Neutrophil (primary cell): ENCODE data around the gene ITPKB.
"Not testable (repeated sequence)": the region's sequence is repeated elsewhere in the genome, so short reads cannot be mapped to it uniquely, and the experiment has no call there.

ENCODE experiments used
- H3K27ac ChIP-seq: fragments of 200-600 bp; sonication (generic); 2 replicates; pipeline ENCODE4 v1.5.1; 2016; ENCODE audit warnings: mild to moderate bottlenecking, moderate library complexity
- H3K27me3 ChIP-seq: fragments of 200-600 bp; sonication (generic); 2 replicates; pipeline ENCODE4 v1.6.0; 2016; ENCODE audit warnings: mild to moderate bottlenecking
- H3K36me3 ChIP-seq: fragments of 200-600 bp; sonication (generic); 2 replicates; pipeline ENCODE4 v1.5.1; 2017
- H3K4me1 ChIP-seq, 2 experiments: fragments of 200-600 bp in 1 of 2; sonication (generic) in 1 of 2; 1 replicate in 1 of 2; 2 replicates in 1 of 2; pipeline versions ENCODE4 v1.5.1 to v1.6.1; 2013 to 2016; ENCODE audit warnings: low read depth in 1 of 2, low read length in 1 of 2, mild to moderate bottlenecking in 1 of 2, moderate library complexity in 1 of 2; ENCODE audit not compliant: control insufficient read depth in 1 of 2, insufficient read depth in 1 of 2
- H3K4me3 ChIP-seq, 2 experiments: fragments of 200-600 bp in 1 of 2; sonication (generic) in 1 of 2; 1 replicate in 1 of 2; 2 replicates in 1 of 2; pipeline ENCODE4 v1.5.1; 2013 to 2016; ENCODE audit warnings: low read depth in 1 of 2, low read length in 1 of 2, mild to moderate bottlenecking in 1 of 2, moderate library complexity in 1 of 2
- H3K9me3 ChIP-seq: fragments of 200-600 bp; sonication (generic); 2 replicates; pipeline ENCODE4 v1.5.1; 2016
- TF ChIP-seq, protein P1 (sequence below): fragments of 200-600 bp; sonication (generic); IDR thresholded peaks from 2 replicates; pipeline ENCODE4 v1.5.1; 2016; ENCODE audit warnings: antibody characterized with exemption

Gene ITPKB

GRCh38 chr1:226603022-226603857 is 135.8 kb downstream of the ITPKB start:
- H3K36me3 ChIP-seq = no peaks in the 10 kb centered on the region
- no peaks in the 10 kb centered on the region for H3K4me1 ChIP-seq
- H3K27ac ChIP-seq = no peak overlapping the region
- H3K27me3 ChIP-seq = peaks cover 13% of the 10 kb centered on the region
- H3K4me3 ChIP-seq = no peak overlapping the region
- TF ChIP-seq, protein P1, sequence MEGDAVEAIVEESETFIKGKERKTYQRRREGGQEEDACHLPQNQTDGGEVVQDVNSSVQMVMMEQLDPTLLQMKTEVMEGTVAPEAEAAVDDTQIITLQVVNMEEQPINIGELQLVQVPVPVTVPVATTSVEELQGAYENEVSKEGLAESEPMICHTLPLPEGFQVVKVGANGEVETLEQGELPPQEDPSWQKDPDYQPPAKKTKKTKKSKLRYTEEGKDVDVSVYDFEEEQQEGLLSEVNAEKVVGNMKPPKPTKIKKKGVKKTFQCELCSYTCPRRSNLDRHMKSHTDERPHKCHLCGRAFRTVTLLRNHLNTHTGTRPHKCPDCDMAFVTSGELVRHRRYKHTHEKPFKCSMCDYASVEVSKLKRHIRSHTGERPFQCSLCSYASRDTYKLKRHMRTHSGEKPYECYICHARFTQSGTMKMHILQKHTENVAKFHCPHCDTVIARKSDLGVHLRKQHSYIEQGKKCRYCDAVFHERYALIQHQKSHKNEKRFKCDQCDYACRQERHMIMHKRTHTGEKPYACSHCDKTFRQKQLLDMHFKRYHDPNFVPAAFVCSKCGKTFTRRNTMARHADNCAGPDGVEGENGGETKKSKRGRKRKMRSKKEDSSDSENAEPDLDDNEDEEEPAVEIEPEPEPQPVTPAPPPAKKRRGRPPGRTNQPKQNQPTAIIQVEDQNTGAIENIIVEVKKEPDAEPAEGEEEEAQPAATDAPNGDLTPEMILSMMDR = no peak
- no peaks in the 10 kb centered on the region for H3K9me3 ChIP-seq

DNA sequence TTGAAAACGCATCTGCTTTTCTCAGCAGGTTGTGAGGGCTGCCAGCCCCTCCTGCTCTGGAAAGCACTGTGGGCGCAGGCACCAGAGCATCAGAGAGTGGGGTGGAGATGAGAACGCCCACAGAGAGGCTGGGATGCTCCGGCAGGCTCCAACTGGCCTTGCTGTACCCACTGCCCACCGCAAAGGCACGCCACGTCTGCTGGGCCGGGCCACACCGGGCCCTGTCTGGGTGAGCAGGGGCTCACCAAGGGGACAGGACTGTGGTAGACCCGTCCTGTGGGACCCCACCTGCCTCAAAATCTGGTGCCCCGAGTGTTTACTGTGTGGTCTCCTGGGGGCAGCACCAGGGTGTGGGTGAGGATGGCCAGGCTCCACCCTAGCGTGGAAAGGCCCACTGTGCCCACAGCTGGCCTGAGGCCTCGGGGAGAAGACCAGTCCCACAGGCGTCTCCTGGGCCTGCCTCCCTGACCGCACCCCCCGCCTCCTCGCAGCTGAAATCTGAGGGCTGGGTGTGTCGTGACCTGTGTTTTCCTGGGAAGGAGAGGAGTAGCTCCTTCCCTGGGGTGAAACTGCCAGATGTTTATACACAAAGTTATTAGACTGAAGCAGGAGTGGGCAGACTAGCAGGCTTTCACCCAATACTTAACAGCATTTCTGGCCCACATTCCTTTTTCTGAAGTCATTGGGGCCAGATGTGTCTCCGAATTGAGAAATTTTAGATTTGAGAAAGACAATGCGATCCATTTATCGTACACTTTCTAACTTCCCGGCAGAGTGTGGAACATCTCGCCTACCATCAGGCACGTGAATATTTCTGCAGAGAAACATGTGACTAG is 136.7 kb downstream of the ITPKB start:
- TF ChIP-seq, protein P1 = no peak
- no peaks in the 10 kb centered on the region for H3K9me3 ChIP-seq
- H3K27ac ChIP-seq = no peak overlapping the region
- H3K4me1 ChIP-seq = no peaks in the 10 kb centered on the region
- H3K36me3 ChIP-seq = no peaks in the 10 kb centered on the region
- no peak overlapping the region for H3K4me3 ChIP-seq
- peaks cover 15% of the 10 kb centered on the region for H3K27me3 ChIP-seq

DNA sequence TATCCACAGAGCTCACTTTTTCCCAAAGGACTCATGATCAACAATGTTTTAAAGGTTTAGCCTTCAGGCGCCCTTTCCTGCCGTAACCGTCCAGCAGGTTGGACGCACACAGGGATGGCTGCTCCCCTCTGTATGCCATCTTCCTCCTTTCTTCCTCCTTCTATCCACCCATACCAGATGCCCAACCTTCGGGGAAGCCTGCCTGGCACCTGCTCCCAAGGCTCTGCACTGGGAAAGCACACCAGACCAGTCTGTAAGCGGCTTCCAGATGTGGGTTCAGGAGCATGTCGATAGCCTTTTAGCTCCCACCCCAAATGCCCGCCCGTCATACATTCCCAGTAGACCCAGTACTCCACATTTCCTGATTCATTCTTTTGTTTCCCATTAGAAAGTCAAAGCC is 137.6 kb downstream of the ITPKB start:
- Histone ChIP-seq H3K36me3 (no peaks in the 10 kb centered on the region), H3K27me3 (peaks cover 15% of the 10 kb centered on the region), H3K4me1 (no peaks in the 10 kb centered on the region), H3K27ac (no peak overlapping the region), H3K4me3 (no peak overlapping the region), H3K9me3 (no peaks in the 10 kb centered on the region)
- TF ChIP-seq, protein P1 = no peak

DNA sequence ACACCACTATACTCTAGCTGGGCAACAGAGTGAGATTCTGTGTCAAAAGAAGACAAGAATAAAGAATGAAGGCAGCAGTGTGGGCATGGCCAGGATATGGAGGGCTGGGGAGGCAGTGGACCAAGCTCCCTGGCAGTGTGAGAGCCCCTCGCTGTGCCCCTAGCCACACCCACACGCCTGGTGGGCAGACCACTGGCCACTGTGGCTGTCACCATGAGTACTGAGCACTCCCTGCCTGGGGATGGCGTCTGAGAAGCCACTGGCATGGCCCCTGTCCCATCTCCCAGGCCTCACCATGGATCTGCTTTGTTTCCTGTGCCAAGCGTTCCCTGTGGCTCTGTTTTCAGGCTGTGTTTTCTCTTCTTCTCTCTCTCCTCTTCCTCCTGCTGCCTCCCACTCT is 138.8 kb downstream of the ITPKB start:
- Histone ChIP-seq H3K9me3 (no peaks in the 10 kb centered on the region), H3K4me1 (no peaks in the 10 kb centered on the region), H3K27me3 (peaks cover 15% of the 10 kb centered on the region), H3K36me3 (no peaks in the 10 kb centered on the region), H3K27ac (no peak overlapping the region), H3K4me3 (no peak overlapping the region)
- TF ChIP-seq, protein P1 = no peak

DNA sequence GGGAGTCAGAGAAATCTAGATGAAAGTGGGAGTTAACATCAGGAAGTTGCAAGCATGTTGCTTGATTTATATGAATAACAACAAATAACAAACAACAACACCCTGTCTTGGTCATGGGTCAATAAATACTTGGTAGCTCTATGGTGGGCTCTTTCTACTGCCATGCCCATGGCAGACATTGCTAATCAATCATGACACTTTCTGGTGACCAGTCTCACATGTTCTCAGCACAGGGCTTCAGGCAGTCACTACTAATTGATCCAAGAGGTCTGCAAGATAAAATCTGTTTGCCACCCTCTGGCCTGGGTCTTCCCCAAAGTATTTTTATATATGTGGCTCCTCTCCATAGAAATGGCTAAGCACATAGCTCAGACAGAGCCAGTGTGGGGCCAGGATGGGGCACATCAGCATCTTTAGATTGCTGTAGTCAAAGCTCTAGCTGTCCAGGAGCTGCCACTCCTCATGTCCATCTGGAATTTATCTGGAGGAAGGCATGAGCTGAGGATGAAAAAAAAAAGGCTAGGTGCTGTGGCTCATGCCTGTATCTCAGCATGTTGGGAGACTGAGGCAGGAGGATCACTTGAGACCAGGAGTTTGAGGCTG is 139.3 kb downstream of the ITPKB start:
- Histone ChIP-seq H3K27ac (no peak overlapping the region), H3K4me1 (no peaks in the 10 kb centered on the region), H3K9me3 (no peaks in the 10 kb centered on the region), H3K36me3 (no peaks in the 10 kb centered on the region), H3K4me3 (no peak overlapping the region), H3K27me3 (peaks cover 15% of the 10 kb centered on the region)
- TF ChIP-seq, protein P1 = no peak

DNA sequence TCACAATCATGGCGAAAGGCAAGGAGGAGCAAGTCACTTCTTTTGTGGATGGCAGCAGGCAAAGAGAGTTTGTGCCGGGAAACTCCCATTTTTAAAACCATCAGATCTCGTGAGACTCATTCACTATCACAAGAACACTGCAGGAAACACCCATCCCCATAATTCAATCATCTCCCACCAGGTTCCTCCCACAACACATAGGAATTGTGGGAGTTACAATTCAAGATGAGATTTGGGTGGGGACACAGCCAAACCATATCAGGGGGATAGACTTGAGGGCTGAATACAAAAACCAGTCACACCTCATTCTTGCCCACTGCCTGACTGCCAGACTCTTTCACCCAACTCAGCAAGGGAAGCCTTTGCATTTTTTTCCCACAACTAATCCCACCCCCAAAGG is 140.1 kb downstream of the ITPKB start:
- not testable (repeated sequence) for H3K27ac ChIP-seq, H3K9me3 ChIP-seq, H3K36me3 ChIP-seq, H3K4me3 ChIP-seq, H3K4me1 ChIP-seq
- H3K27me3 ChIP-seq = peaks cover 15% of the 10 kb centered on the region
